OCI-LY7 (cell line): ENCODE results near the gene AP5S1. TPM values are rescaled to one million over a fixed set of nuclear protein-coding genes. Genes with fewer than 3 reads are reported as not detected.

Experiments used
- BruUV-seq: library from RNA; stranded (reverse); fragments of 400-500 nt; replicated peaks from 2 replicates; lab custom pipeline; 2021; lab: Mats Ljungman, UMichigan
- CTCF ChIA-PET: fragments of 300-600 bp; sonication (Branson Sonifier 250); formaldehyde crosslinking; loops from one replicate; lab custom pipeline; 2022; ENCODE audit warnings: antibody characterized with exemption; ENCODE audit not compliant: unreplicated experiment; lab: Charles Lee
- POLR2A ChIA-PET: fragments of 300-600 bp; sonication (Branson Sonifier 250); formaldehyde crosslinking; loops from one replicate; lab custom pipeline; 2022; ENCODE audit warnings: antibody characterized with exemption; lab: Charles Lee
- DNase-seq: peaks from one replicate; pipeline ENCODE4 v3.0.0-alpha.2; 2015; ENCODE audit warnings: low spot score
- H2AFZ ChIP-seq: fragments of 200-600 bp; sonication (generic), shearing (Covaris generic); 2 replicates; pipeline ENCODE4 v1.6.1; 2014; ENCODE audit warnings: mild to moderate bottlenecking, antibody characterized with exemption, low read length, moderate library complexity
- H3K27ac ChIP-seq: fragments of 200-600 bp; sonication (generic); 2 replicates; pipeline ENCODE4 v1.5.1; 2014; ENCODE audit warnings: mixed run types, low read depth, mild to moderate bottlenecking, moderate library complexity, low read length, inconsistent platforms; ENCODE audit not compliant: poor library complexity, severe bottlenecking
- H3K36me3 ChIP-seq: fragments of 200-600 bp; sonication (generic); 2 replicates; pipeline ENCODE4 v1.6.1; 2014; ENCODE audit warnings: mild to moderate bottlenecking, antibody characterized with exemption, low read length, moderate library complexity, mixed read lengths; ENCODE audit not compliant: insufficient read depth
- H3K4me1 ChIP-seq: fragments of 200-600 bp; sonication (generic); 2 replicates; pipeline ENCODE4 v1.5.1; 2014; ENCODE audit warnings: mild to moderate bottlenecking, low read length; ENCODE audit not compliant: insufficient read depth, poor library complexity, severe bottlenecking
- H3K4me2 ChIP-seq: fragments of 200-600 bp; sonication (generic); 2 replicates; pipeline ENCODE4 v1.6.1; 2014; ENCODE audit warnings: mild to moderate bottlenecking, low read length
- H3K4me3 ChIP-seq: fragments of 200-600 bp; sonication (generic); 2 replicates; pipeline ENCODE4 v1.5.1; 2014; ENCODE audit warnings: mild to moderate bottlenecking, low read depth, low read length; ENCODE audit not compliant: poor library complexity, severe bottlenecking
- H3K79me2 ChIP-seq: fragments of 200-600 bp; sonication (generic); 2 replicates; pipeline ENCODE4 v1.6.1; 2016; ENCODE audit warnings: low read depth, mild to moderate bottlenecking, low read length, moderate library complexity, mixed read lengths; ENCODE audit not compliant: insufficient read depth
- H3K9me2 ChIP-seq: fragments of 200-600 bp; sonication (generic); 2 replicates; pipeline ENCODE4 v1.6.1; 2016; ENCODE audit warnings: mild to moderate bottlenecking, low read length, mixed read lengths; ENCODE audit not compliant: insufficient read depth
- H3K9me3 ChIP-seq: fragments of 200-600 bp; sonication (generic); 2 replicates; pipeline ENCODE4 v1.6.1; 2014; ENCODE audit warnings: mild to moderate bottlenecking, mixed run types, low read length, mixed read lengths
- H4K20me1 ChIP-seq: fragments of 200-600 bp; sonication (generic); 2 replicates; pipeline ENCODE4 v1.6.1; 2014; ENCODE audit warnings: mild to moderate bottlenecking, antibody characterized with exemption, low read length, moderate library complexity, mixed read lengths; ENCODE audit not compliant: insufficient read depth
- EZH2phosphoT487 ChIP-seq: fragments of 200-600 bp; sonication (generic); IDR thresholded peaks from 2 replicates; pipeline ENCODE4 v1.6.1; 2018; ENCODE audit warnings: low read depth, borderline replicate concordance, mild to moderate bottlenecking, mixed run types, antibody characterized with exemption, low read length, moderate library complexity, mixed read lengths
- intact Hi-C: fragments of 100-400 bp; cut with micrococcal nuclease; formaldehyde crosslinking; loops from one replicate; pipeline ENCODE4 v1.10.0; 2022; ENCODE audit not compliant: unreplicated experiment
- total RNA-seq, 2 experiments: library from RNA; depleted of rRNA in 1 of 2; stranded (reverse); fragments of >200 nt in 1 of 2; shearing (Covaris generic) in 1 of 2; gene quantifications; 2 replicates each; pipeline ENCODE4 v1.2.3, GENCODE V29; 2014 to 2022
- TF ChIP-seq, protein P1 (sequence below): fragments of 200-600 bp; sonication (generic); conservative IDR thresholded peaks from 2 replicates; pipeline ENCODE4 v1.5.1; 2014; ENCODE audit warnings: mild to moderate bottlenecking, antibody characterized with exemption, low read length, moderate library complexity, mixed read lengths

Gene AP5S1
- total RNA-seq, 2 experiments from 2014 or later: 9.8 to 12.1 TPM

GRCh38 chr20:3801846-3802245 is 18.5 kb upstream of the AP5S1 start:
- Histone ChIP-seq H3K4me2 (no peak overlapping the region), H3K9me3 (no peaks in the 10 kb centered on the region), H3K4me3 (no peak overlapping the region), H4K20me1 (no peaks in the 10 kb centered on the region; the same call in 1 of the 2 replicates), H3K9me2 (no peaks in the 10 kb centered on the region), H3K4me1 (peaks cover 32% of the 10 kb centered on the region), H3K36me3 (peaks cover 85% of the 10 kb centered on the region), H3K27ac (no peak overlapping the region), H2AFZ (no peak overlapping the region), H3K79me2 (peaks cover 27% of the 10 kb centered on the region)
- CTCF ChIA-PET: interaction anchor here (0.6 kb wide), 1 partner anchor 17 kb away, joined by 3 read pairs; no protein-coding TSS in a partner anchor
- intact Hi-C loops: no loop called here
- DNase-seq: no peak
- BruUV-seq: no TSS peak
- POLR2A ChIA-PET: no interaction called here
- TF ChIP-seq, protein P1, sequence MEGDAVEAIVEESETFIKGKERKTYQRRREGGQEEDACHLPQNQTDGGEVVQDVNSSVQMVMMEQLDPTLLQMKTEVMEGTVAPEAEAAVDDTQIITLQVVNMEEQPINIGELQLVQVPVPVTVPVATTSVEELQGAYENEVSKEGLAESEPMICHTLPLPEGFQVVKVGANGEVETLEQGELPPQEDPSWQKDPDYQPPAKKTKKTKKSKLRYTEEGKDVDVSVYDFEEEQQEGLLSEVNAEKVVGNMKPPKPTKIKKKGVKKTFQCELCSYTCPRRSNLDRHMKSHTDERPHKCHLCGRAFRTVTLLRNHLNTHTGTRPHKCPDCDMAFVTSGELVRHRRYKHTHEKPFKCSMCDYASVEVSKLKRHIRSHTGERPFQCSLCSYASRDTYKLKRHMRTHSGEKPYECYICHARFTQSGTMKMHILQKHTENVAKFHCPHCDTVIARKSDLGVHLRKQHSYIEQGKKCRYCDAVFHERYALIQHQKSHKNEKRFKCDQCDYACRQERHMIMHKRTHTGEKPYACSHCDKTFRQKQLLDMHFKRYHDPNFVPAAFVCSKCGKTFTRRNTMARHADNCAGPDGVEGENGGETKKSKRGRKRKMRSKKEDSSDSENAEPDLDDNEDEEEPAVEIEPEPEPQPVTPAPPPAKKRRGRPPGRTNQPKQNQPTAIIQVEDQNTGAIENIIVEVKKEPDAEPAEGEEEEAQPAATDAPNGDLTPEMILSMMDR: no peak
- no peak for TF ChIP-seq EZH2phosphoT487

- TF ChIP-seq, protein P1: no peak
- no peak for TF ChIP-seq EZH2phosphoT487
- CTCF ChIA-PET: interaction anchor here (0.6 kb wide), 1 partner anchor 16 kb away, joined by 3 read pairs; no protein-coding TSS in a partner anchor
- Histone ChIP-seq H3K36me3 (peaks cover 82% of the 10 kb centered on the region), H3K4me2 (no peak overlapping the region), H2AFZ (no peak overlapping the region), H4K20me1 (no peaks in the 10 kb centered on the region), H3K9me2 (no peaks in the 10 kb centered on the region), H3K4me1 (peaks cover 38% of the 10 kb centered on the region), H3K9me3 (no peaks in the 10 kb centered on the region), H3K27ac (no peak overlapping the region), H3K79me2 (peaks cover 18% of the 10 kb centered on the region), H3K4me3 (no peak overlapping the region)
- intact Hi-C loops: no loop called here
- no TSS peak for BruUV-seq
- no peak for DNase-seq
- POLR2A ChIA-PET: no interaction called here
These were observed 17.7 kb upstream of the AP5S1 start for GRCh38 chr20:3802524-3803239.

- Histone ChIP-seq H2AFZ (no peak overlapping the region), H3K4me2 (no peak overlapping the region), H3K4me3 (no peak overlapping the region), H3K9me2 (no peaks in the 10 kb centered on the region), H3K9me3 (no peaks in the 10 kb centered on the region), H3K4me1 (peaks cover 34% of the 10 kb centered on the region), H4K20me1 (no peaks in the 10 kb centered on the region), H3K79me2 (peaks cover 12% of the 10 kb centered on the region), H3K36me3 (peaks cover 77% of the 10 kb centered on the region), H3K27ac (no peak overlapping the region)
- no TSS peak for BruUV-seq
- TF ChIP-seq, protein P1: no peak
- no peak for TF ChIP-seq EZH2phosphoT487
- POLR2A ChIA-PET: interaction anchor here (2.2 kb wide), 1 partner anchor 18 kb away, joined by 4 read pairs; the partner anchor contains the start of gene AP5S1
- intact Hi-C loops: no loop called here
- DNase-seq: no peak
- CTCF ChIA-PET: no interaction called here
These were observed 17.1 kb upstream of the AP5S1 start for GRCh38 chr20:3803289-3803688.
